SK-N-MC (cell line): ENCODE data around the gene LSM14A.
"Not testable (repeated sequence)": the region's sequence is repeated elsewhere in the genome, so short reads cannot be mapped to it uniquely, and the experiment has no call there.

Source experiments
- DNase-seq: peaks from one replicate; pipeline ENCODE4 v3.0.0-alpha.2; 2011; ENCODE audit warnings: low read depth, low spot score
- H3K27ac ChIP-seq: fragments of 200-600 bp; sonication (generic); 2 replicates; pipeline ENCODE4 v1.5.1; 2016; ENCODE audit warnings: mixed run types
- H3K36me3 ChIP-seq: fragments of 200-600 bp; sonication (generic); 2 replicates; pipeline ENCODE4 v1.6.1; 2017; ENCODE audit warnings: antibody characterized with exemption, low read length, mixed read lengths; ENCODE audit not compliant: insufficient read depth
- H3K4me3 ChIP-seq: fragments of 200-600 bp; sonication (generic); 2 replicates; pipeline ENCODE4 v1.5.1; 2016
- H3K9ac ChIP-seq: fragments of 200-600 bp; sonication (generic); 2 replicates; pipeline ENCODE4 v1.8.0; 2017; ENCODE audit warnings: mixed run types, mixed read lengths; ENCODE audit not compliant: insufficient read length
- H3K9me3 ChIP-seq: fragments of 200-600 bp; sonication (generic); 2 replicates; pipeline ENCODE4 v1.6.1; 2017; ENCODE audit warnings: low read depth, mild to moderate bottlenecking, antibody characterized with exemption, low read length, moderate library complexity, mixed read lengths
- EZH2 ChIP-seq: fragments of 200-600 bp; sonication (generic); IDR thresholded peaks from one replicate; pipeline ENCODE4 v1.6.1; 2017; ENCODE audit warnings: antibody characterized with exemption
- FOXP2 ChIP-seq: optimal IDR thresholded peaks from 2 replicates; pipeline ENCODE3; 2011; ENCODE audit warnings: mild to moderate bottlenecking, moderate library complexity; ENCODE audit not compliant: insufficient read depth; ENCODE audit errors: extremely low read length, control extremely low read depth
- POLR2AphosphoS5 ChIP-seq: IDR thresholded peaks from 2 replicates; pipeline ENCODE4 v1.6.1; 2012; ENCODE audit warnings: mild to moderate bottlenecking, low read depth, low read length, borderline replicate concordance

LSM14A gene

GRCh38 chr19:34246340-34246739, 74.0 kb downstream of the LSM14A start:
- no peaks in the 10 kb centered on the region for H3K9me3 ChIP-seq
- no peak overlapping the region; the same call in 1 of the 2 replicates for H3K27ac ChIP-seq
- peak; percentile 44 for DNase-seq
- no peak for TF ChIP-seq POLR2AphosphoS5
- TF ChIP-seq EZH2: no peak
- no peak for TF ChIP-seq FOXP2
- H3K9ac ChIP-seq: no peak overlapping the region
- no peak overlapping the region for H3K4me3 ChIP-seq
- H3K36me3 ChIP-seq: no peaks in the 10 kb centered on the region

- DNase-seq: no peak
- no peaks in the 10 kb centered on the region for H3K9me3 ChIP-seq
- no peak overlapping the region for H3K4me3 ChIP-seq
- no peak overlapping the region for H3K27ac ChIP-seq
- TF ChIP-seq EZH2 (no peak), FOXP2 (no peak), POLR2AphosphoS5 (no peak)
- no peak overlapping the region for H3K9ac ChIP-seq
- H3K36me3 ChIP-seq: no peaks in the 10 kb centered on the region
These were observed 76.6 kb downstream of the LSM14A start for GRCh38 chr19:34248941-34249340.

GRCh38 chr19:34253167-34253566, 80.9 kb downstream of the LSM14A start:
- not testable (repeated sequence) for H3K9me3 ChIP-seq, DNase-seq, H3K27ac ChIP-seq, H3K36me3 ChIP-seq, H3K4me3 ChIP-seq, H3K9ac ChIP-seq

GRCh38 chr19:34253681-34254045, 81.4 kb downstream of the LSM14A start:
- not testable (repeated sequence) for DNase-seq, H3K27ac ChIP-seq, H3K9me3 ChIP-seq, H3K36me3 ChIP-seq
- peak overlapping the region; percentile 90 for H3K4me3 ChIP-seq
- H3K9ac ChIP-seq: peak overlapping the region; percentile 82

GRCh38 chr19:34254046-34254697, 81.9 kb downstream of the LSM14A start, which contains the start of gene GARRE1:
Gene GARRE1, plus strand, starts transcription at chr19:34254554. Its CDS starts 45,920 bp downstream, at chr19:34300474.
- no peak for DNase-seq
- Histone ChIP-seq H3K4me3 (peak within 1 kb of the TSS; percentile 90), H3K9me3 (no peaks in the 10 kb centered on the region), H3K36me3 (no peaks in the 10 kb centered on the region), H3K9ac (peak within 1 kb of the TSS; percentile 82), H3K27ac (0 out of 2 replicates have a peak within 1 kb of the TSS, but pooled peaks have one; percentile 46)
- TF ChIP-seq POLR2AphosphoS5 (peak; percentile 80), FOXP2 (no peak)

- H3K27ac ChIP-seq: no peak overlapping the region
- no peak for DNase-seq
These were observed 82.6 kb downstream of the LSM14A start for GRCh38 chr19:34254698-34255432.

GRCh38 chr19:34255546-34255945, 83.2 kb downstream of the LSM14A start:
- H3K27ac ChIP-seq: no peak overlapping the region
- no peak for DNase-seq
- no peaks in the 10 kb centered on the region for H3K36me3 ChIP-seq
- no peaks in the 10 kb centered on the region for H3K9me3 ChIP-seq
- peak overlapping the region; percentile 67 for H3K9ac ChIP-seq
- peak overlapping the region; percentile 85 for H3K4me3 ChIP-seq
- no peak for TF ChIP-seq EZH2
- TF ChIP-seq POLR2AphosphoS5: no peak
- TF ChIP-seq FOXP2: no peak

More at GRCh38 chr19:34254698-34255432, 82.6 kb downstream of the LSM14A start:
- Histone ChIP-seq H3K36me3 (no peaks in the 10 kb centered on the region), H3K9ac (peak overlapping the region; percentile 67), H3K4me3 (peak overlapping the region; percentile 85), H3K9me3 (no peaks in the 10 kb centered on the region)
- TF ChIP-seq POLR2AphosphoS5 (no peak), FOXP2 (no peak), EZH2 (no peak)

- TF ChIP-seq FOXP2 (no peak), POLR2AphosphoS5 (no peak), EZH2 (no peak)
- DNase-seq: no peak
- peak overlapping the region; percentile 6; the same call in 1 of the 2 replicates for H3K4me3 ChIP-seq
These were observed 84.7 kb downstream of the LSM14A start for GRCh38 chr19:34256835-34257558.

GRCh38 chr19:34257559-34257924, 85.2 kb downstream of the LSM14A start:
- Histone ChIP-seq H3K27ac (no peak overlapping the region), H3K9me3 (no peaks in the 10 kb centered on the region), H3K9ac (no peak overlapping the region), H3K36me3 (no peaks in the 10 kb centered on the region), H3K4me3 (no peak overlapping the region)
- no peak for TF ChIP-seq EZH2
- no peak for TF ChIP-seq FOXP2
- TF ChIP-seq POLR2AphosphoS5: no peak
- no peak for DNase-seq

More at GRCh38 chr19:34256835-34257558, 84.7 kb downstream of the LSM14A start:
- Histone ChIP-seq H3K36me3 (no peaks in the 10 kb centered on the region), H3K9ac (no peak overlapping the region), H3K27ac (peak overlapping the region; percentile 10; the same call in 1 of the 2 replicates), H3K9me3 (no peaks in the 10 kb centered on the region)
